GM12878 (cell line): ENCODE data around the gene CTXND2. TPM values are rescaled to one million over a fixed set of nuclear protein-coding genes. Genes with fewer than 3 reads are reported as not detected.

Experiments
- ATAC-seq: fragments of 200-7000 bp; cut with Tn5 transposase; 3 replicates; pipeline ENCODE4 v1.9.1; 2020; ENCODE audit warnings: mild to moderate bottlenecking, moderate library complexity
- BruUV-seq: library from RNA; stranded (reverse); fragments of 400-500 nt; replicated peaks from 2 replicates; lab custom pipeline; 2021; lab: Mats Ljungman, UMichigan
- CTCF ChIA-PET: fragments of 300-600 bp; sonication (Branson Sonifier 250); formaldehyde crosslinking; extraction: SDS; loops from one replicate; lab custom pipeline; 2021; ENCODE audit warnings: inconsistent platforms; lab: Yijun Ruan, JAX
- POLR2A ChIA-PET: fragments of 350-600 bp; formaldehyde crosslinking; extraction: SDS; loops from one replicate; lab custom pipeline; 2021; ENCODE audit warnings: inconsistent platforms; lab: Charles Lee
- RAD21 ChIA-PET: fragments of 300-600 bp; sonication (Branson Sonifier 250); formaldehyde crosslinking; loops from one replicate; lab custom pipeline; 2023; ENCODE audit warnings: antibody characterized with exemption; ENCODE audit not compliant: unreplicated experiment; lab: Charles Lee
- SMC1A ChIA-PET: fragments of 300-600 bp; sonication (Branson Sonifier 250); formaldehyde crosslinking; loops from one replicate; lab custom pipeline; 2023; ENCODE audit not compliant: unreplicated experiment, uncharacterized antibody; lab: Charles Lee
- DNase-seq: peaks from one replicate; pipeline ENCODE4 v3.0.0-alpha.2; 2011; ENCODE audit warnings: low read depth, low spot score
- FAIRE-seq: peaks from 3 replicates; lab custom pipeline; 2011; peaks lifted over from hg19 to GRCh38; lab: Jason Lieb, UNC
- H2AFZ ChIP-seq: 2 replicates; pipeline ENCODE4 v1.6.0; 2011; ENCODE audit warnings: low read depth, low read length, control low read depth; ENCODE audit not compliant: control insufficient read depth
- H3K27ac ChIP-seq: 2 replicates; pipeline ENCODE4 v1.5.1; 2011; ENCODE audit warnings: control low read depth; ENCODE audit not compliant: control insufficient read depth, insufficient read depth
- H3K27me3 ChIP-seq, 2 experiments: replicated peaks in 1 of 2; 2 replicates each; pipeline versions ENCODE4 v1.6.0 to v1.6.1; 2011; ENCODE audit warnings: low read length in 1 of 2; ENCODE audit not compliant: control insufficient read depth in 2 of 2, insufficient read depth in 2 of 2
- H3K36me3 ChIP-seq, 2 experiments: 2 replicates each; pipeline ENCODE4 v1.5.1; 2011; ENCODE audit warnings: low read length in 1 of 2; ENCODE audit not compliant: control insufficient read depth in 2 of 2, insufficient read depth in 2 of 2
- H3K4me1 ChIP-seq: 2 replicates; pipeline ENCODE4 v1.6.1; 2011; ENCODE audit warnings: mild to moderate bottlenecking, low read length, moderate library complexity, mixed read lengths; ENCODE audit not compliant: control insufficient read depth, insufficient read depth
- H3K4me2 ChIP-seq: 2 replicates; pipeline ENCODE4 v1.6.0; 2011; ENCODE audit warnings: control low read depth; ENCODE audit not compliant: control insufficient read depth, insufficient read depth
- H3K4me3 ChIP-seq: fragments of 200-600 bp; sonication (generic); 2 replicates; pipeline ENCODE4 v1.5.1; 2016
- H3K79me2 ChIP-seq: 2 replicates; pipeline ENCODE4 v1.6.0; 2011; ENCODE audit warnings: low read length; ENCODE audit not compliant: control insufficient read depth, insufficient read depth
- H3K9ac ChIP-seq: 2 replicates; pipeline ENCODE4 v1.8.0; 2011; ENCODE audit warnings: low read length, control low read depth, mixed read lengths; ENCODE audit not compliant: control insufficient read depth, insufficient read depth
- H3K9me3 ChIP-seq: replicated peaks from 3 replicates; pipeline ENCODE4 v1.5.1; 2011; ENCODE audit warnings: mild to moderate bottlenecking, low read length; ENCODE audit not compliant: control insufficient read depth, insufficient read depth
- H4K20me1 ChIP-seq: 2 replicates; pipeline ENCODE4 v1.6.0; 2011; ENCODE audit not compliant: control insufficient read depth, insufficient read depth
- CBX3 ChIP-seq: fragments of 200-600 bp; sonication (generic); IDR thresholded peaks from 2 replicates; pipeline ENCODE4 v1.6.1; 2016; ENCODE audit warnings: low read depth, borderline replicate concordance
- CEBPB ChIP-seq, 2 experiments: fragments of 150-350 bp in 1 of 2; IDR thresholded peaks; 2 replicates each; pipeline ENCODE4 v1.6.1; 2012 to 2014; ENCODE audit warnings: low read depth in 2 of 2, low read length in 2 of 2, borderline replicate concordance in 1 of 2, inconsistent platforms in 1 of 2
- CHD1 ChIP-seq: IDR thresholded peaks from 2 replicates; pipeline ENCODE4 v1.6.1; 2012; ENCODE audit warnings: low read depth, low read length, improper control_type of control experiment
- EED ChIP-seq: sonication (generic); IDR thresholded peaks from 2 replicates; pipeline ENCODE4 v1.6.1; 2016; ENCODE audit warnings: antibody characterized with exemption, low read depth
- EZH2 ChIP-seq: IDR thresholded peaks from 2 replicates; pipeline ENCODE4 v1.6.1; 2012; ENCODE audit warnings: low read depth, mild to moderate bottlenecking, control low read depth, inconsistent platforms, low read length, borderline replicate concordance; ENCODE audit not compliant: control insufficient read depth
- FOXK2 ChIP-seq: fragments of 450-650 bp; IDR thresholded peaks from 2 replicates; pipeline ENCODE4 v1.6.1; 2017; ENCODE audit warnings: mild to moderate bottlenecking, moderate library complexity
- MEF2B ChIP-seq: fragments of 450-650 bp; IDR thresholded peaks from 2 replicates; pipeline ENCODE4 v1.6.1; 2018; ENCODE audit warnings: mild to moderate bottlenecking, moderate library complexity; ENCODE audit not compliant: partially characterized antibody, poor library complexity, severe bottlenecking
- MYB ChIP-seq: fragments of 150-350 bp; IDR thresholded peaks from 2 replicates; pipeline ENCODE4 v1.6.1; 2014; ENCODE audit warnings: mild to moderate bottlenecking, low read depth, low read length, borderline replicate concordance
- NR2C1 ChIP-seq: fragments of 450-650 bp; IDR thresholded peaks from 2 replicates; pipeline ENCODE4 v1.6.1; 2017; ENCODE audit warnings: antibody characterized with exemption, mild to moderate bottlenecking, moderate library complexity
- PML ChIP-seq: IDR thresholded peaks from 2 replicates; pipeline ENCODE4 v1.6.1; 2012; ENCODE audit warnings: low read length, inconsistent platforms
- SMAD5 ChIP-seq: IDR thresholded peaks from 2 replicates; pipeline ENCODE4 v1.6.1; 2016; ENCODE audit warnings: antibody characterized with exemption, low read depth
- SPI1 ChIP-seq: IDR thresholded peaks from 2 replicates; pipeline ENCODE4 v1.6.1; 2011; ENCODE audit warnings: low read depth, mild to moderate bottlenecking, low read length, moderate library complexity, borderline replicate concordance; ENCODE audit not compliant: insufficient read depth
- TAF1 ChIP-seq: IDR thresholded peaks from 2 replicates; pipeline ENCODE4 v1.6.1; 2011; ENCODE audit warnings: mild to moderate bottlenecking, low read depth, low read length, borderline replicate concordance
- TBL1XR1 ChIP-seq: IDR thresholded peaks from 2 replicates; pipeline ENCODE4 v1.6.1; 2012; ENCODE audit warnings: low read depth, low read length, improper control_type of control experiment
- YY1 ChIP-seq: IDR thresholded peaks from 2 replicates; pipeline ENCODE4 v1.6.1; 2011; ENCODE audit warnings: low read depth, mild to moderate bottlenecking, low read length
- WGBS: methylation state at CpG from one replicate; pipeline ENCODE4 v1.1.6; 2016; ENCODE audit warnings: low lambda C conversion rate; ENCODE audit not compliant: insufficient replicate concordance, insufficient coverage; ENCODE audit errors: missing lambda C conversion rate; 5-methylcytosine and 5-hydroxymethylcytosine counted together
- in situ Hi-C: fragments of 300-500 bp; cut with MboI; formaldehyde crosslinking; loops from 9 replicates; pipeline ENCODE4 v1.14.3; 2018; ENCODE audit warnings: mixed read lengths
- intact Hi-C: fragments of 100-400 bp; cut with micrococcal nuclease; formaldehyde crosslinking; loops from one replicate; pipeline ENCODE4 v1.14.2; 2022; ENCODE audit not compliant: unreplicated experiment
- polyA plus RNA-seq, 11 experiments: library from polyadenylated mRNA; depleted of rRNA in 4 of 11; unstranded in 6 of 11; stranded (reverse) in 5 of 11; fragments of >200 nt; fragmentation: Nextera tagmentation in 4 of 11; fragmentation: Illumina TruSeq in 1 of 11; extraction: Ambion mirVana in 4 of 11; extraction: Trizol in 1 of 11; gene quantifications; 1 replicate in 1 of 11; 2 replicates in 10 of 11; pipeline versions ENCODE4 v1.2.1 to v1.2.3, GENCODE V29; 2011 to 2016; ENCODE audit warnings: inconsistent platforms in 2 of 11, missing spikeins in 2 of 11, low read depth in 1 of 11
- total RNA-seq, 4 experiments: library from RNA; depleted of rRNA in 3 of 4; stranded (reverse); fragments of >200 nt in 3 of 4; fragmentation: Illumina TruSeq in 1 of 4; extraction: Trizol in 1 of 4; gene quantifications; 2 replicates each; pipeline versions ENCODE4 v1.2.1 to v1.2.3, GENCODE V29; 2013 to 2021
- TF ChIP-seq, protein P1 (sequence below): fragments of 450-650 bp; IDR thresholded peaks from 2 replicates; pipeline ENCODE4 v1.6.1; 2017; ENCODE audit warnings: low read depth, mild to moderate bottlenecking, moderate library complexity
- TF ChIP-seq, protein P2 (sequence below): fragments of 150-350 bp; IDR thresholded peaks from 2 replicates; pipeline ENCODE4 v1.6.1; 2014; ENCODE audit warnings: mild to moderate bottlenecking, low read depth, low read length
- TF ChIP-seq, protein P3 (sequence below): fragments of 450-650 bp; formaldehyde crosslinking; IDR thresholded peaks from 2 replicates; pipeline ENCODE4 v1.4.0; 2022; ENCODE audit warnings: mild to moderate bottlenecking, moderate library complexity

CTXND2 gene
- total and polyA plus RNA-seq, 10 of the 15 experiments (the other 5 are each of a cell fraction or from before 2014, with no cell fraction given), result not detected

DNA sequence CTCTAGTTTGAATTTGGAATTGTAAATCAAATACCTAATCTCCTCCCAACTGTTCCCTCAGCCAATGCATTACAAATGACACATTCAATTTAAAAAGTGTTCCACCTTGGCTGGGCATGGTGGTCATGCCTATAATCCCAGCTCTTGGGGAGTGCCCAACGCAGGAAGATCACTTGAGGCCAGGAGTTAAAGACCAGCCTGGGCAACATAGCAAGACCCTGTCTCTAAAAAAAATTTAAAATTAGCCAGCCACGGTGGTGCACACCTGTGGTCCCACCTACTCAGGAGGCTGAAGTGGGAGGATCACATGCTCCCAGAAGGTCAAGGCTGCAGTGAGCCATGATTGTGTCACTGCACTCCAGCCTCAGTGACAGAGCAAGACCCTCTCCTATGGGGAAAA is 14.4 kb upstream of the CTXND2 start:
- Histone ChIP-seq H3K79me2 (peaks cover 28% of the 10 kb centered on the region), H3K27ac (no peak overlapping the region), H4K20me1 (no peaks in the 10 kb centered on the region), H3K27me3 (no peaks in the 10 kb centered on the region), H3K4me3 (no peak overlapping the region), H3K4me1 (peaks cover 4% of the 10 kb centered on the region; the same call in 1 of the 2 replicates), H3K9ac (no peak overlapping the region), H2AFZ (no peak overlapping the region), H3K4me2 (no peak overlapping the region), H3K36me3 (no peaks in the 10 kb centered on the region), H3K9me3 (no peaks in the 10 kb centered on the region; the same call in 2 of the 3 replicates)
- in situ Hi-C loops, result no loop called here
- intact Hi-C loops, result loop anchor here (10.0 kb wide), 1 partner anchor 108 kb away; the partner anchor contains the start of gene CTSS
- SMC1A ChIA-PET, result no interaction called here
- TF ChIP-seq CHD1 (no peak), SPI1 (no peak), MEF2B (no peak), SMAD5 (no peak), EED (no peak), MYB (no peak), CBX3 (no peak), TAF1 (no peak), TBL1XR1 (no peak), PML (no peak), EZH2 (no peak), FOXK2 (no peak), NR2C1 (no peak), YY1 (no peak), CEBPB (IDR thresholded peaks at IDR 0.05; ENCODE audit: borderline replicate concordance in 1 of 2, low read depth in 2 of 2, low read length in 2 of 2) (no peak)
- TF ChIP-seq, protein P1, sequence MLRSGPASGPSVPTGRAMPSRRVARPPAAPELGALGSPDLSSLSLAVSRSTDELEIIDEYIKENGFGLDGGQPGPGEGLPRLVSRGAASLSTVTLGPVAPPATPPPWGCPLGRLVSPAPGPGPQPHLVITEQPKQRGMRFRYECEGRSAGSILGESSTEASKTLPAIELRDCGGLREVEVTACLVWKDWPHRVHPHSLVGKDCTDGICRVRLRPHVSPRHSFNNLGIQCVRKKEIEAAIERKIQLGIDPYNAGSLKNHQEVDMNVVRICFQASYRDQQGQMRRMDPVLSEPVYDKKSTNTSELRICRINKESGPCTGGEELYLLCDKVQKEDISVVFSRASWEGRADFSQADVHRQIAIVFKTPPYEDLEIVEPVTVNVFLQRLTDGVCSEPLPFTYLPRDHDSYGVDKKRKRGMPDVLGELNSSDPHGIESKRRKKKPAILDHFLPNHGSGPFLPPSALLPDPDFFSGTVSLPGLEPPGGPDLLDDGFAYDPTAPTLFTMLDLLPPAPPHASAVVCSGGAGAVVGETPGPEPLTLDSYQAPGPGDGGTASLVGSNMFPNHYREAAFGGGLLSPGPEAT, result no peak
- TF ChIP-seq, protein P2, sequence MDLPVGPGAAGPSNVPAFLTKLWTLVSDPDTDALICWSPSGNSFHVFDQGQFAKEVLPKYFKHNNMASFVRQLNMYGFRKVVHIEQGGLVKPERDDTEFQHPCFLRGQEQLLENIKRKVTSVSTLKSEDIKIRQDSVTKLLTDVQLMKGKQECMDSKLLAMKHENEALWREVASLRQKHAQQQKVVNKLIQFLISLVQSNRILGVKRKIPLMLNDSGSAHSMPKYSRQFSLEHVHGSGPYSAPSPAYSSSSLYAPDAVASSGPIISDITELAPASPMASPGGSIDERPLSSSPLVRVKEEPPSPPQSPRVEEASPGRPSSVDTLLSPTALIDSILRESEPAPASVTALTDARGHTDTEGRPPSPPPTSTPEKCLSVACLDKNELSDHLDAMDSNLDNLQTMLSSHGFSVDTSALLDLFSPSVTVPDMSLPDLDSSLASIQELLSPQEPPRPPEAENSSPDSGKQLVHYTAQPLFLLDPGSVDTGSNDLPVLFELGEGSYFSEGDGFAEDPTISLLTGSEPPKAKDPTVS, result no peak
- TF ChIP-seq, protein P3, sequence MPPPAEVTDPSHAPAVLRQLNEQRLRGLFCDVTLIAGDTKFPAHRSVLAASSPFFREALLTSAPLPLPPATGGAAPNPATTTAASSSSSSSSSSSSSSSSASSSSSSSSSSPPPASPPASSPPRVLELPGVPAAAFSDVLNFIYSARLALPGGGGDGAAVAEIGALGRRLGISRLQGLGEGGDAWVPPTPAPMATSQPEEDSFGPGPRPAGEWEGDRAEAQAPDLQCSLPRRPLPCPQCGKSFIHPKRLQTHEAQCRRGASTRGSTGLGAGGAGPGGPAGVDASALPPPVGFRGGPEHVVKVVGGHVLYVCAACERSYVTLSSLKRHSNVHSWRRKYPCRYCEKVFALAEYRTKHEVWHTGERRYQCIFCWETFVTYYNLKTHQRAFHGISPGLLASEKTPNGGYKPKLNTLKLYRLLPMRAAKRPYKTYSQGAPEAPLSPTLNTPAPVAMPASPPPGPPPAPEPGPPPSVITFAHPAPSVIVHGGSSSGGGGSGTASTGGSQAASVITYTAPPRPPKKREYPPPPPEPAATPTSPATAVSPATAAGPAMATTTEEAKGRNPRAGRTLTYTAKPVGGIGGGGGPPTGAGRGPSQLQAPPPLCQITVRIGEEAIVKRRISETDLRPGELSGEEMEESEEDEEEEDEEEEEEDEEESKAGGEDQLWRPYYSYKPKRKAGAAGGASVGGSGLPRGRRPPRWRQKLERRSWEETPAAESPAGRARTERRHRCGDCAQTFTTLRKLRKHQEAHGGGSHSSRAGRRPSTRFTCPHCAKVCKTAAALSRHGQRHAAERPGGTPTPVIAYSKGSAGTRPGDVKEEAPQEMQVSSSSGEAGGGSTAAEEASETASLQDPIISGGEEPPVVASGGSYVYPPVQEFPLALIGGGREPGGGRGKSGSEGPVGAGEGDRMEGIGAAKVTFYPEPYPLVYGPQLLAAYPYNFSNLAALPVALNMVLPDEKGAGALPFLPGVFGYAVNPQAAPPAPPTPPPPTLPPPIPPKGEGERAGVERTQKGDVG (CRISPR knock-in tag), result no peak
- FAIRE-seq (no peak), DNase-seq (no peak), ATAC-seq (no peak)
- 73% methylated on average over 2 of the region's 2 CpGs for WGBS
- CTCF ChIA-PET, result interaction anchor here (0.8 to 1.2 kb wide), 2 partner anchors 15 to 245 kb away, joined by 3 read pairs; no protein-coding TSS in a partner anchor
- POLR2A ChIA-PET, result no interaction called here
- RAD21 ChIA-PET, result no interaction called here
- BruUV-seq, result no TSS peak
